OCI-LY3 (cell line): Measurements from ENCODE around the gene TLL2.

Source experiments
- H2AFZ ChIP-seq: fragments of 200-600, 300-600 bp; shearing (Covaris generic); 2 replicates; pipeline ENCODE4 v1.6.0; 2014; ENCODE audit warnings: antibody characterized with exemption, low read depth, low read length
- H3K27ac ChIP-seq: fragments of 200-600, 300-600 bp; sonication (generic); 2 replicates; pipeline ENCODE4 v1.5.1; 2014; ENCODE audit warnings: mild to moderate bottlenecking, low read length, moderate library complexity, mixed read lengths
- H3K27me3 ChIP-seq: fragments of 200-600, 300-600 bp; sonication (generic); 2 replicates; pipeline ENCODE4 v1.6.1; 2014; ENCODE audit warnings: low read depth, low read length, mixed read lengths
- H3K36me3 ChIP-seq: fragments of 200-600, 300-600 bp; sonication (generic); replicated peaks from 2 replicates; pipeline ENCODE3; 2014; ENCODE audit warnings: low read depth, low read length, mixed read lengths
- H3K4me1 ChIP-seq: fragments of 300-600, 200-600 bp; sonication (generic); 2 replicates; pipeline ENCODE4 v1.6.1; 2014; ENCODE audit warnings: low read length, mixed read lengths
- H3K4me2 ChIP-seq: fragments of 200-600, 300-600 bp; sonication (generic); 2 replicates; pipeline ENCODE4 v1.6.1; 2014; ENCODE audit warnings: low read length, mixed read lengths
- H3K4me3 ChIP-seq: fragments of 300-600, 200-600 bp; sonication (generic); 2 replicates; pipeline ENCODE4 v1.5.1; 2014; ENCODE audit warnings: antibody characterized with exemption, mild to moderate bottlenecking, low read length, moderate library complexity
- H3K79me2 ChIP-seq: fragments of 300-600, 200-600 bp; shearing (Covaris generic); 2 replicates; pipeline ENCODE4 v1.6.1; 2014; ENCODE audit warnings: mild to moderate bottlenecking, low read length, mixed read lengths
- H3K9ac ChIP-seq: fragments of 300-600, 200-600 bp; shearing (Covaris generic); 2 replicates; pipeline ENCODE4 v1.6.0; 2014; ENCODE audit warnings: mild to moderate bottlenecking, low read length, moderate library complexity
- H3K9me3 ChIP-seq: fragments of 200-600, 300-600 bp; shearing (Covaris generic); 2 replicates; pipeline ENCODE4 v1.6.1; 2014; ENCODE audit warnings: low read length, mixed read lengths; ENCODE audit not compliant: insufficient read depth
- H4K20me1 ChIP-seq: fragments of 200-600, 300-600 bp; sonication (generic); 2 replicates; pipeline ENCODE4 v1.6.1; 2016; ENCODE audit warnings: low read length, mixed read lengths; ENCODE audit not compliant: insufficient read depth
- EZH2phosphoT487 ChIP-seq: fragments of 200-600 bp; shearing (Covaris generic); IDR thresholded peaks from 2 replicates; pipeline ENCODE4 v1.6.1; 2018; ENCODE audit warnings: antibody characterized with exemption, mixed run types, low read depth
- TF ChIP-seq, protein P1 (sequence below): fragments of 200-600, 300-600 bp; sonication (generic); IDR thresholded peaks from 2 replicates; pipeline ENCODE4 v1.5.1; 2014; ENCODE audit warnings: antibody characterized with exemption, low read length, low read depth

The TLL2 gene

DNA sequence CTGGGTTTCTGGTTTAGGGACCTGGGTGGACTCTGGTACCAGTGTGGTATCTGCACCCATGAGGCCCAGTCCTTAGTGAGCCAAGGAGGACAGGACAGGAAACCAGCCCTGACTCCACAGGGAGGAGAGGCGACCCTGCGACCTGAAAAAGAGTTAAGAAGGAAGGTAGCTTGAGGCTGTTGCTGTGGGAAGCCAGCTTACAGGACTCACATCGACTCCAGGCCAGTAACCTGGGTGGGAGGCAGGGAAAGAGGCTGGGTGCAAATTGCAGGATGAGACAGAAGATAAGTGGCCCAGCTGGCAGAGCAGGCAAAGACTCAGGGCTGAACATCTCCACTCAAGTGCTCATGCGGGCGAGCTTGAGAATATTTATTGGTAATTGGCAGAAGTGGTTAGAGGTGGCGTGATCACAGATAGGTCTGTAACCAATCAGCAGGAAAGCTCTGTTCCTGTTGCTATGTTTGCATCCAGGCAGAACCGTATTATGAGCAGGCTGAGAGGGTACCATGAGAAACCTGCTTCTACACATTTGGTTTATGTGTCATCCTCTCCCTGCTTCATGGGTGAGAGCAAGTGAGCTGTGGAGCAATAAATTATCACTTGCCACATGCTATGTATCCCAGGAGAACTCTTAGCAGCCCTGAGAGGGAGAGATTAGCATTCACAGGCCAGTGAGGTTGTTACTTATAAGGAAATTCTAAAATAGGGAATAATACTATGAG lies 11.0 kb downstream of the TLL2 start:
- TF ChIP-seq, protein P1, sequence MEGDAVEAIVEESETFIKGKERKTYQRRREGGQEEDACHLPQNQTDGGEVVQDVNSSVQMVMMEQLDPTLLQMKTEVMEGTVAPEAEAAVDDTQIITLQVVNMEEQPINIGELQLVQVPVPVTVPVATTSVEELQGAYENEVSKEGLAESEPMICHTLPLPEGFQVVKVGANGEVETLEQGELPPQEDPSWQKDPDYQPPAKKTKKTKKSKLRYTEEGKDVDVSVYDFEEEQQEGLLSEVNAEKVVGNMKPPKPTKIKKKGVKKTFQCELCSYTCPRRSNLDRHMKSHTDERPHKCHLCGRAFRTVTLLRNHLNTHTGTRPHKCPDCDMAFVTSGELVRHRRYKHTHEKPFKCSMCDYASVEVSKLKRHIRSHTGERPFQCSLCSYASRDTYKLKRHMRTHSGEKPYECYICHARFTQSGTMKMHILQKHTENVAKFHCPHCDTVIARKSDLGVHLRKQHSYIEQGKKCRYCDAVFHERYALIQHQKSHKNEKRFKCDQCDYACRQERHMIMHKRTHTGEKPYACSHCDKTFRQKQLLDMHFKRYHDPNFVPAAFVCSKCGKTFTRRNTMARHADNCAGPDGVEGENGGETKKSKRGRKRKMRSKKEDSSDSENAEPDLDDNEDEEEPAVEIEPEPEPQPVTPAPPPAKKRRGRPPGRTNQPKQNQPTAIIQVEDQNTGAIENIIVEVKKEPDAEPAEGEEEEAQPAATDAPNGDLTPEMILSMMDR, result no peak
- TF ChIP-seq EZH2phosphoT487, result no peak
- H3K4me3 ChIP-seq, result no peak overlapping the region
- no peaks in the 10 kb centered on the region for H3K4me1 ChIP-seq
- H3K36me3 ChIP-seq, result no peaks in the 10 kb centered on the region
- no peak overlapping the region for H2AFZ ChIP-seq
- no peak overlapping the region for H3K4me2 ChIP-seq
- no peaks in the 10 kb centered on the region for H3K9me3 ChIP-seq
- H3K79me2 ChIP-seq, result no peaks in the 10 kb centered on the region
- H3K9ac ChIP-seq, result no peak overlapping the region
- no peaks in the 10 kb centered on the region for H3K27me3 ChIP-seq
- H3K27ac ChIP-seq, result no peak overlapping the region
- H4K20me1 ChIP-seq, result no peaks in the 10 kb centered on the region

DNA sequence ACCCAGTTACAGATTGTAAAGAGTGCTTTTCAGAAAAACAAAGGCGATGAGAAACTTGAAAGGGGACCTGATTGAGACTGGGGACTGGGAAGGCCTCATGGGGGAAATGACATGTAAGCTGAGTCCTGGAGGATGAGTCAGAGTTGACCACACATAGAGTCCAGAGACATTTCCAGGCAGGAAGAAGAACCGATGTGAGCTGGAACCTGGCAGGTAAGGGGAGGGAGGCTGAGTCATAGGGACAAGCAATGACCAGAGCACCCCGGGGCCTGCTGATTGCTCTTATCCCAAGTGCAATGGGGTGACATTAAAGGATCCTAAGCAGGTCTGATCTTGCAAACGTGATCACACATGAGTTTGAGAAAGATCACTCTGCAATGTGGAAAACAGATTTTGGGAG lies 11.7 kb downstream of the TLL2 start:
- H3K4me3 ChIP-seq, result no peak overlapping the region
- no peak overlapping the region for H3K4me2 ChIP-seq
- no peaks in the 10 kb centered on the region for H3K36me3 ChIP-seq
- H3K79me2 ChIP-seq, result no peaks in the 10 kb centered on the region
- H4K20me1 ChIP-seq, result no peaks in the 10 kb centered on the region
- no peaks in the 10 kb centered on the region for H3K9me3 ChIP-seq
- H3K4me1 ChIP-seq, result no peaks in the 10 kb centered on the region
- H2AFZ ChIP-seq, result no peak overlapping the region
- H3K27me3 ChIP-seq, result no peaks in the 10 kb centered on the region
- H3K9ac ChIP-seq, result no peak overlapping the region
- no peak overlapping the region for H3K27ac ChIP-seq
- TF ChIP-seq, protein P1, result no peak
- TF ChIP-seq EZH2phosphoT487, result no peak

DNA sequence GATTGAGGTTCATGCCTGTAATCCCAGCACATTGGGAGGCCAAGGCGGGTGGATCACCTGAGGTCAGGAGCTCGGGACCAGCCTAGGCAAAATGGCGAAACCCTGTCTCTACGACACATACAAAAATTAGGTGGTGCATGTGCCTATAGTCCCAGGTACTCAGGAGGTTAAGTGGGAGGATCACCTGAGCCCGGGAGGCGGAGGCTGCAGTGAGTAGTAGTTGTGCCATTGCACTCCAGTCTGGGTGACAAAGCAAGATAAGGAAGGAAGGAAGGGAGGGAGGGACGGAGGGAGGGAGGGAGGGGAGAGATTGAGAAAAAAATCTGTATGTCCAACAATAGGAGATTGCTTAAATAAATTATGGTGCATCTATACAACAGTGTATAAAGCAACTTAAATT lies 13.2 kb downstream of the TLL2 start:
- no peak overlapping the region for H3K27ac ChIP-seq
- no peaks in the 10 kb centered on the region for H3K27me3 ChIP-seq
- no peak for TF ChIP-seq EZH2phosphoT487
- TF ChIP-seq, protein P1, result no peak
- H3K9me3 ChIP-seq, result no peaks in the 10 kb centered on the region
- H3K4me1 ChIP-seq, result no peaks in the 10 kb centered on the region
- no peak overlapping the region for H3K9ac ChIP-seq
- H3K4me3 ChIP-seq, result no peak overlapping the region
- no peak overlapping the region for H3K4me2 ChIP-seq
- no peaks in the 10 kb centered on the region for H4K20me1 ChIP-seq
- H2AFZ ChIP-seq, result no peak overlapping the region
- no peaks in the 10 kb centered on the region for H3K36me3 ChIP-seq
- H3K79me2 ChIP-seq, result no peaks in the 10 kb centered on the region

DNA sequence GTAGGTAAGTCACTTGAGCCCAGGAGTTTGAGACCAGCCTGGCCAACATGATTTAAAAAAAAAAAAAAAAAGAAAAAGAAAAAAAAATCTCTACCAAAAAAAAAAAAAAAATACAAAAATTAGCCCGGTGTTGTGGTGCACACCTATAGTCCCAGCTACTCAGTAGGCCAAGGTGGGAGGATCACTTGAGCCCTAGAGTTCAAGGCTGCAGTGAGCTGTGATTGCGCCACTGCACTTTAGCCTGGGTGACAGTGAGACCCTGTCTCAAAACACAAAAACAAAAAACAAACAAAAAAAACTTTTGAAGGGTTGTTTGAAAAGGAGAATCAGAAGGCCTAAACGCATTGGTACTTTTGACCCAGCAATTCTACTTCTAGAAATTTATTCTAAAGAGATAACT lies 13.7 kb downstream of the TLL2 start:
- Histone ChIP-seq H3K9me3 (no peaks in the 10 kb centered on the region), H3K27ac (no peak overlapping the region), H3K27me3 (no peaks in the 10 kb centered on the region), H3K4me3 (no peak overlapping the region), H4K20me1 (no peaks in the 10 kb centered on the region), H3K9ac (no peak overlapping the region), H3K36me3 (no peaks in the 10 kb centered on the region), H3K79me2 (no peaks in the 10 kb centered on the region), H3K4me1 (no peaks in the 10 kb centered on the region), H3K4me2 (no peak overlapping the region), H2AFZ (no peak overlapping the region)
- TF ChIP-seq, protein P1, result no peak
- TF ChIP-seq EZH2phosphoT487, result no peak
